ENCODE results near the gene CBX4. TPM values are rescaled to one million over a fixed set of nuclear protein-coding genes. Genes with fewer than 3 reads are reported as not detected.

Gene CBX4
- total and polyA plus RNA-seq, 2 of the 13 experiments (the other 11 are each of a cell fraction or from before 2014, with no cell fraction given) = 25.8 to 50.8 TPM

GRCh38 chr17:79822583-79823124 lies 16.6 kb downstream of the CBX4 start (continued):
- TF ChIP-seq TMF1 (CRISPR knock-in tag; IDR thresholded peaks at IDR 0.05; ENCODE audit: low read depth) (no peak), ZBTB3 (CRISPR knock-in tag; IDR thresholded peaks at IDR 0.05; ENCODE audit: borderline replicate concordance, low read depth) (no peak), SP1 (IDR thresholded peaks at IDR 0.05) (no peak), SP1 (CRISPR knock-in tag; IDR thresholded peaks at IDR 0.05) (no peak), ZGPAT (CRISPR knock-in tag; IDR thresholded peaks at IDR 0.05) (peak; percentile 89; the same call in 1 of the 2 replicates), HOXA9 (CRISPR knock-in tag; IDR thresholded peaks at IDR 0.05; ENCODE audit: borderline replicate concordance) (no peak), ZNF644 (CRISPR knock-in tag; IDR thresholded peaks at IDR 0.05; ENCODE audit: low read depth) (peak; percentile 97), STAG1 (CRISPR knock-in tag; IDR thresholded peaks at IDR 0.05) (no peak), ATRX (CRISPR knock-in tag; IDR thresholded peaks at IDR 0.05; ENCODE audit: borderline replicate concordance) (no peak), ZNF451 (CRISPR knock-in tag; IDR thresholded peaks at IDR 0.05) (no peak; the same call in 1 of the 2 replicates), FOXK1 (CRISPR knock-in tag; IDR thresholded peaks at IDR 0.05; ENCODE audit: borderline replicate concordance, low read depth) (peak; percentile 93; the same call in 1 of the 2 replicates), ZNF7 (CRISPR knock-in tag; IDR thresholded peaks at IDR 0.05) (peak; percentile 47; the same call in 1 of the 2 replicates), ATF7-NPFF (CRISPR knock-in tag; IDR thresholded peaks at IDR 0.05; ENCODE audit: low read depth) (no peak), ZNF468 (CRISPR knock-in tag; IDR thresholded peaks at IDR 0.05) (no peak)
- TF ChIP-seq, protein P1, sequence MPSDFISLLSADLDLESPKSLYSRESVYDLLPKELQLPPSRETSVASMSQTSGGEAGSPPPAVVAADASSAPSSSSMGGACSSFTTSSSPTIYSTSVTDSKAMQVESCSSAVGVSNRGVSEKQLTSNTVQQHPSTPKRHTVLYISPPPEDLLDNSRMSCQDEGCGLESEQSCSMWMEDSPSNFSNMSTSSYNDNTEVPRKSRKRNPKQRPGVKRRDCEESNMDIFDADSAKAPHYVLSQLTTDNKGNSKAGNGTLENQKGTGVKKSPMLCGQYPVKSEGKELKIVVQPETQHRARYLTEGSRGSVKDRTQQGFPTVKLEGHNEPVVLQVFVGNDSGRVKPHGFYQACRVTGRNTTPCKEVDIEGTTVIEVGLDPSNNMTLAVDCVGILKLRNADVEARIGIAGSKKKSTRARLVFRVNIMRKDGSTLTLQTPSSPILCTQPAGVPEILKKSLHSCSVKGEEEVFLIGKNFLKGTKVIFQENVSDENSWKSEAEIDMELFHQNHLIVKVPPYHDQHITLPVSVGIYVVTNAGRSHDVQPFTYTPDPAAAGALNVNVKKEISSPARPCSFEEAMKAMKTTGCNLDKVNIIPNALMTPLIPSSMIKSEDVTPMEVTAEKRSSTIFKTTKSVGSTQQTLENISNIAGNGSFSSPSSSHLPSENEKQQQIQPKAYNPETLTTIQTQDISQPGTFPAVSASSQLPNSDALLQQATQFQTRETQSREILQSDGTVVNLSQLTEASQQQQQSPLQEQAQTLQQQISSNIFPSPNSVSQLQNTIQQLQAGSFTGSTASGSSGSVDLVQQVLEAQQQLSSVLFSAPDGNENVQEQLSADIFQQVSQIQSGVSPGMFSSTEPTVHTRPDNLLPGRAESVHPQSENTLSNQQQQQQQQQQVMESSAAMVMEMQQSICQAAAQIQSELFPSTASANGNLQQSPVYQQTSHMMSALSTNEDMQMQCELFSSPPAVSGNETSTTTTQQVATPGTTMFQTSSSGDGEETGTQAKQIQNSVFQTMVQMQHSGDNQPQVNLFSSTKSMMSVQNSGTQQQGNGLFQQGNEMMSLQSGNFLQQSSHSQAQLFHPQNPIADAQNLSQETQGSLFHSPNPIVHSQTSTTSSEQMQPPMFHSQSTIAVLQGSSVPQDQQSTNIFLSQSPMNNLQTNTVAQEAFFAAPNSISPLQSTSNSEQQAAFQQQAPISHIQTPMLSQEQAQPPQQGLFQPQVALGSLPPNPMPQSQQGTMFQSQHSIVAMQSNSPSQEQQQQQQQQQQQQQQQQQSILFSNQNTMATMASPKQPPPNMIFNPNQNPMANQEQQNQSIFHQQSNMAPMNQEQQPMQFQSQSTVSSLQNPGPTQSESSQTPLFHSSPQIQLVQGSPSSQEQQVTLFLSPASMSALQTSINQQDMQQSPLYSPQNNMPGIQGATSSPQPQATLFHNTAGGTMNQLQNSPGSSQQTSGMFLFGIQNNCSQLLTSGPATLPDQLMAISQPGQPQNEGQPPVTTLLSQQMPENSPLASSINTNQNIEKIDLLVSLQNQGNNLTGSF (CRISPR knock-in tag; IDR thresholded peaks at IDR 0.05) = no peak
- TF ChIP-seq, protein P2, sequence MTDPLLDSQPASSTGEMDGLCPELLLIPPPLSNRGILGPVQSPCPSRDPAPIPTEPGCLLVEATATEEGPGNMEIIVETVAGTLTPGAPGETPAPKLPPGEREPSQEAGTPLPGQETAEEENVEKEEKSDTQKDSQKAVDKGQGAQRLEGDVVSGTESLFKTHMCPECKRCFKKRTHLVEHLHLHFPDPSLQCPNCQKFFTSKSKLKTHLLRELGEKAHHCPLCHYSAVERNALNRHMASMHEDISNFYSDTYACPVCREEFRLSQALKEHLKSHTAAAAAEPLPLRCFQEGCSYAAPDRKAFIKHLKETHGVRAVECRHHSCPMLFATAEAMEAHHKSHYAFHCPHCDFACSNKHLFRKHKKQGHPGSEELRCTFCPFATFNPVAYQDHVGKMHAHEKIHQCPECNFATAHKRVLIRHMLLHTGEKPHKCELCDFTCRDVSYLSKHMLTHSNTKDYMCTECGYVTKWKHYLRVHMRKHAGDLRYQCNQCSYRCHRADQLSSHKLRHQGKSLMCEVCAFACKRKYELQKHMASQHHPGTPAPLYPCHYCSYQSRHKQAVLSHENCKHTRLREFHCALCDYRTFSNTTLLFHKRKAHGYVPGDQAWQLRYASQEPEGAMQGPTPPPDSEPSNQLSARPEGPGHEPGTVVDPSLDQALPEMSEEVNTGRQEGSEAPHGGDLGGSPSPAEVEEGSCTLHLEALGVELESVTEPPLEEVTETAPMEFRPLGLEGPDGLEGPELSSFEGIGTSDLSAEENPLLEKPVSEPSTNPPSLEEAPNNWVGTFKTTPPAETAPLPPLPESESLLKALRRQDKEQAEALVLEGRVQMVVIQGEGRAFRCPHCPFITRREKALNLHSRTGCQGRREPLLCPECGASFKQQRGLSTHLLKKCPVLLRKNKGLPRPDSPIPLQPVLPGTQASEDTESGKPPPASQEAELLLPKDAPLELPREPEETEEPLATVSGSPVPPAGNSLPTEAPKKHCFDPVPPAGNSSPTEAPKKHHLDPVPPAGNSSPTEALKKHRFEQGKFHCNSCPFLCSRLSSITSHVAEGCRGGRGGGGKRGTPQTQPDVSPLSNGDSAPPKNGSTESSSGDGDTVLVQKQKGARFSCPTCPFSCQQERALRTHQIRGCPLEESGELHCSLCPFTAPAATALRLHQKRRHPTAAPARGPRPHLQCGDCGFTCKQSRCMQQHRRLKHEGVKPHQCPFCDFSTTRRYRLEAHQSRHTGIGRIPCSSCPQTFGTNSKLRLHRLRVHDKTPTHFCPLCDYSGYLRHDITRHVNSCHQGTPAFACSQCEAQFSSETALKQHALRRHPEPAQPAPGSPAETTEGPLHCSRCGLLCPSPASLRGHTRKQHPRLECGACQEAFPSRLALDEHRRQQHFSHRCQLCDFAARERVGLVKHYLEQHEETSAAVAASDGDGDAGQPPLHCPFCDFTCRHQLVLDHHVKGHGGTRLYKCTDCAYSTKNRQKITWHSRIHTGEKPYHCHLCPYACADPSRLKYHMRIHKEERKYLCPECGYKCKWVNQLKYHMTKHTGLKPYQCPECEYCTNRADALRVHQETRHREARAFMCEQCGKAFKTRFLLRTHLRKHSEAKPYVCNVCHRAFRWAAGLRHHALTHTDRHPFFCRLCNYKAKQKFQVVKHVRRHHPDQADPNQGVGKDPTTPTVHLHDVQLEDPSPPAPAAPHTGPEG (CRISPR knock-in tag; IDR thresholded peaks at IDR 0.05) = peak; percentile 50; the same call in 1 of the 2 replicates
- TF ChIP-seq, protein P3, sequence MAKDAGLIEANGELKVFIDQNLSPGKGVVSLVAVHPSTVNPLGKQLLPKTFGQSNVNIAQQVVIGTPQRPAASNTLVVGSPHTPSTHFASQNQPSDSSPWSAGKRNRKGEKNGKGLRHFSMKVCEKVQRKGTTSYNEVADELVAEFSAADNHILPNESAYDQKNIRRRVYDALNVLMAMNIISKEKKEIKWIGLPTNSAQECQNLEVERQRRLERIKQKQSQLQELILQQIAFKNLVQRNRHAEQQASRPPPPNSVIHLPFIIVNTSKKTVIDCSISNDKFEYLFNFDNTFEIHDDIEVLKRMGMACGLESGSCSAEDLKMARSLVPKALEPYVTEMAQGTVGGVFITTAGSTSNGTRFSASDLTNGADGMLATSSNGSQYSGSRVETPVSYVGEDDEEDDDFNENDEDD (CRISPR knock-in tag; IDR thresholded peaks at IDR 0.05; ENCODE audit: borderline replicate concordance) = peak; percentile 92; the same call in 1 of the 2 replicates
